ENCODE measurements around the gene ZNF438. TPM values are rescaled to one million over a fixed set of nuclear protein-coding genes. Genes with fewer than 3 reads are reported as not detected.

The ZNF438 gene
- total and polyA plus RNA-seq, 2 of the 8 experiments (the other 6 are each of a cell fraction or from before 2014, with no cell fraction given), result 0.95 to 1.7 TPM

DNA sequence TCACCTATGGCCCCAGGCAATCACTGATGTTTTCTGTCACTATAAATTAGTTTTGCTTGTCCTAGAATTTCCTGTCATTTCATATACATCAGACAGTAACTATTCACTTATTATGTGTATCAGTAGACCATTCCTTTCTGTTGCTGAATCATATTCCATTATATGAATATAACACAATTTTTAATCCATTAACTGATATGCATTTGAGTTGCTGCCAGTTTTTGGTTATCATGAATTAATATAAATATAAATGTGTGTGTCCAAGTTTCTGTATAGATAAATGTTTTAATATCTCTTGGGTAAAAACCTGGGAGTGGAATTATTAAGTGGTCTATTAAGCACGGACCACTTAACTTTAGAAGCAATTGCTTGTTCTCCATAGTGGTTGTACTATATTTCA, 143.8 kb downstream of the ZNF438 start:
- Histone ChIP-seq H3K56ac (replicated peaks; ENCODE audit: insufficient read length, low read depth, low read length) (no peak overlapping the region), H3K14ac (ENCODE audit: insufficient read length) (no peak overlapping the region), H3K18ac (ENCODE audit: extremely low read depth, low read length) (no peak overlapping the region), H3K27me3 (replicated peaks in 1 of 4; ENCODE audit: control insufficient read depth in 3 of 4, extremely low read depth in 1 of 4, insufficient read depth in 3 of 4, low read length in 3 of 4) (no peaks in the 10 kb centered on the region), H4K20me1 (replicated peaks in 1 of 2; ENCODE audit: control insufficient read depth in 1 of 2, insufficient read depth in 2 of 2, low read length in 2 of 2) (no peaks in the 10 kb centered on the region), H4K91ac (replicated peaks; ENCODE audit: insufficient read length, low read length) (no peak overlapping the region), H3K4me2 (ENCODE audit: insufficient read depth in 1 of 2, low read depth in 2 of 2, low read length in 2 of 2) (no peak overlapping the region), H3K79me1 (ENCODE audit: low read depth, low read length) (no peaks in the 10 kb centered on the region), H2BK15ac (ENCODE audit: low read length) (no peak overlapping the region), H2BK12ac (ENCODE audit: low read depth, low read length) (no peak overlapping the region), H3K9me3 (ENCODE audit: insufficient read depth in 2 of 2, low read depth in 1 of 2, low read length in 1 of 2) (no peaks in the 10 kb centered on the region), H3K27ac (ENCODE audit: low read depth, low read length) (no peak overlapping the region), H2BK120ac (replicated peaks; ENCODE audit: low read depth, low read length) (no peak overlapping the region), H2AK5ac (ENCODE audit: low read depth, low read length) (no peak overlapping the region), H3K4ac (replicated peaks; ENCODE audit: insufficient read length, low read depth, low read length) (no peak overlapping the region), H4K8ac (ENCODE audit: extremely low read depth, insufficient read depth, low read length) (no peak overlapping the region), H3K9ac (replicated peaks in 1 of 4; ENCODE audit: extremely low read depth in 1 of 4, low read depth in 3 of 4, low read length in 3 of 4) (no peak overlapping the region), H2BK20ac (ENCODE audit: low read length) (no peak overlapping the region), H3K79me2 (ENCODE audit: control insufficient read depth in 1 of 2, insufficient read depth in 2 of 2, low read length in 2 of 2) (no peaks in the 10 kb centered on the region), H2BK5ac (ENCODE audit: low read depth, low read length) (no peak overlapping the region), H4K5ac (ENCODE audit: insufficient read length, low read depth, low read length) (no peak overlapping the region), H3K23me2 (ENCODE audit: low read depth, low read length) (no peaks in the 10 kb centered on the region), H3K4me3 (ENCODE audit: extremely low read depth in 1 of 4, insufficient read depth in 2 of 4, low read depth in 3 of 4, low read length in 4 of 4) (no peak overlapping the region), H2AFZ (ENCODE audit: low read length) (no peak overlapping the region), H3K36me3 (ENCODE audit: control insufficient read depth in 2 of 4, insufficient read depth in 4 of 4, low read length in 3 of 4) (no peaks in the 10 kb centered on the region), H3K4me1 (replicated peaks in 1 of 4; ENCODE audit: control insufficient read depth in 3 of 4, insufficient read depth in 4 of 4, low read length in 3 of 4) (peaks cover 0 to 4% (median under 1%) of the 10 kb centered on the region in 4 experiments; a peak in 1 of 7 replicates), H3K23ac (ENCODE audit: insufficient read length) (no peak overlapping the region)
- CTCF ChIA-PET (ENCODE audit: partially characterized antibody), result no interaction called here
- TF ChIP-seq POLR2A (IDR thresholded peaks at IDR 0.05; ENCODE audit: control extremely low read depth in 1 of 2, low read depth in 2 of 2, low read length in 2 of 2) (no peak), TAF1 (IDR thresholded peaks at IDR 0.05; ENCODE audit: low read depth, low read length) (no peak), TAF7 (optimal IDR thresholded peaks at IDR 0.05; ENCODE audit: borderline replicate concordance, low read depth, low read length) (no peak), RXRA (IDR thresholded peaks at IDR 0.05; ENCODE audit: insufficient read depth, low read depth, low read length) (no peak)
- TF ChIP-seq, protein P1, sequence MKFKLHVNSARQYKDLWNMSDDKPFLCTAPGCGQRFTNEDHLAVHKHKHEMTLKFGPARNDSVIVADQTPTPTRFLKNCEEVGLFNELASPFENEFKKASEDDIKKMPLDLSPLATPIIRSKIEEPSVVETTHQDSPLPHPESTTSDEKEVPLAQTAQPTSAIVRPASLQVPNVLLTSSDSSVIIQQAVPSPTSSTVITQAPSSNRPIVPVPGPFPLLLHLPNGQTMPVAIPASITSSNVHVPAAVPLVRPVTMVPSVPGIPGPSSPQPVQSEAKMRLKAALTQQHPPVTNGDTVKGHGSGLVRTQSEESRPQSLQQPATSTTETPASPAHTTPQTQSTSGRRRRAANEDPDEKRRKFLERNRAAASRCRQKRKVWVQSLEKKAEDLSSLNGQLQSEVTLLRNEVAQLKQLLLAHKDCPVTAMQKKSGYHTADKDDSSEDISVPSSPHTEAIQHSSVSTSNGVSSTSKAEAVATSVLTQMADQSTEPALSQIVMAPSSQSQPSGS (IDR thresholded peaks at IDR 0.05; ENCODE audit: low read length), result no peak
- DNase-seq (ENCODE audit: low read depth in 1 of 2, low spot score in 2 of 2), result no peak
- POLR2A ChIA-PET (ENCODE audit: partially characterized antibody), result no interaction called here
- 96% methylated on average over 1 of the region's 1 CpG; no CpG with 5 or more reads in 1 of the 2 experiments for WGBS, 2 experiments (ENCODE audit: extremely low coverage in 1 of 2, insufficient coverage in 1 of 2, insufficient read length in 1 of 2, insufficient replicate concordance in 2 of 2, low coverage in 1 of 2, low lambda C conversion rate in 2 of 2, missing lambda C conversion rate in 1 of 2)
- no peak for FAIRE-seq
